OCI-LY7 (cell line): ENCODE results near the gene IFNA7.

Experiments
- CTCF ChIP-seq: fragments of 200-600 bp; sonication (generic); conservative IDR thresholded peaks from 2 replicates; pipeline ENCODE4 v1.5.1; 2014; ENCODE audit warnings: mild to moderate bottlenecking, antibody characterized with exemption, low read length, moderate library complexity, mixed read lengths
- EZH2phosphoT487 ChIP-seq: fragments of 200-600 bp; sonication (generic); IDR thresholded peaks from 2 replicates; pipeline ENCODE4 v1.6.1; 2018; ENCODE audit warnings: low read depth, borderline replicate concordance, mild to moderate bottlenecking, mixed run types, antibody characterized with exemption, low read length, moderate library complexity, mixed read lengths

- no peak for TF ChIP-seq CTCF
- TF ChIP-seq EZH2phosphoT487: no peak
These were observed 3.2 kb upstream of the IFNA7 start for GRCh38 chr9:21205204-21205603.
